Measurements from ENCODE around the gene SAMD11. TPM values are rescaled to one million over a fixed set of nuclear protein-coding genes. Genes with fewer than 3 reads are reported as not detected.

Gene SAMD11
- polyA plus RNA-seq, 2 of the 4 experiments (the other 2 are of a cell fraction) = 22.4 to 52.8 TPM

- CTCF ChIA-PET = interaction anchor here (3.7 kb wide), 1 partner anchor 16 kb away, joined by 37 read pairs; no protein-coding TSS in a partner anchor
- H3K9me3 ChIP-seq = no peaks in the 10 kb centered on the region
- H3K4me1 ChIP-seq = peaks cover 57% of the 10 kb centered on the region
- peak in 1 of 2 experiments; percentile 16; a peak in 2 of 5 replicates for TF ChIP-seq JUN (IDR thresholded peaks at IDR 0.05)
- TF ChIP-seq EP300 (IDR thresholded peaks at IDR 0.05) = no peak
- H3K27ac ChIP-seq = peak overlapping the region; percentile 95 to 97
- ATAC-seq (peak in 1 of 2 experiments; percentile 3; a peak in 1 of 6 replicates), DNase-seq (ENCODE audit: low read depth in 1 of 2, low spot score in 1 of 2) (no peak), FAIRE-seq (no peak)
- 0% methylated on average over 2 of the region's 98 CpGs for WGBS (ENCODE audit: missing lambda C conversion rate)
- H3K4me2 ChIP-seq = peak overlapping the region; percentile 97
- H3K4me3 ChIP-seq = peak overlapping the region; percentile 84
- POLR2A ChIA-PET = no interaction called here
Observed at GRCh38 chr1:923991-924655, 400 bp downstream of the SAMD11 start.

- H3K4me3 ChIP-seq = peak overlapping the region; percentile 84
- peak overlapping the region; percentile 95 to 97 for H3K27ac ChIP-seq
- DNase-seq (ENCODE audit: low read depth in 1 of 2, low spot score in 1 of 2) (peak in 1 of 2 experiments; percentile 71), FAIRE-seq (no peak), ATAC-seq (peak; percentile 8 to 30)
- TF ChIP-seq JUN (IDR thresholded peaks at IDR 0.05) (peak in 1 of 2 experiments; percentile 64; a peak in 3 of 5 replicates), NPAS2 (CRISPR knock-in tag; IDR thresholded peaks at IDR 0.05; ENCODE audit: borderline replicate concordance) (no peak), RAD21 (conservative IDR thresholded peaks at IDR 0.05 in 1 of 2, IDR thresholded peaks at IDR 0.05 in 1 of 2) (peak in 1 of 2 experiments; percentile 33; a peak in 1 of 5 replicates), RNF2 (IDR thresholded peaks at IDR 0.05; ENCODE audit: borderline replicate concordance, low read depth) (0 out of 2 replicates have a peak, but pooled peaks have one; percentile 66), HOXA7 (CRISPR knock-in tag; IDR thresholded peaks at IDR 0.05) (no peak), CTCF (IDR thresholded peaks at IDR 0.05) (peak; percentile 22; the same call in 1 of the 3 replicates), CEBPB (IDR thresholded peaks at IDR 0.05) (no peak), MAX (IDR thresholded peaks at IDR 0.05) (peak; percentile 42; the same call in 1 of the 2 replicates), E2F6 (IDR thresholded peaks at IDR 0.05; ENCODE audit: borderline replicate concordance, low read depth) (peak; percentile 51; the same call in 1 of the 2 replicates)
- H3K9me3 ChIP-seq = no peaks in the 10 kb centered on the region
- WGBS (ENCODE audit: missing lambda C conversion rate) = 4% methylated on average over 21 of the region's 120 CpGs
- peaks cover 55% of the 10 kb centered on the region for H3K4me1 ChIP-seq
- POLR2A ChIA-PET = no interaction called here
- CTCF ChIA-PET = interaction anchor here (3.7 kb wide), 1 partner anchor 15 kb away, joined by 37 read pairs; no protein-coding TSS in a partner anchor
- peak overlapping the region; percentile 97 for H3K4me2 ChIP-seq
Observed at GRCh38 chr1:924656-925560, 1.2 kb downstream of the SAMD11 start.

- peak overlapping the region; percentile 97 for H3K4me2 ChIP-seq
- POLR2A ChIA-PET = no interaction called here
- FAIRE-seq = no peak
- TF ChIP-seq NPAS2 (CRISPR knock-in tag; IDR thresholded peaks at IDR 0.05; ENCODE audit: borderline replicate concordance) (no peak), JUNB (IDR thresholded peaks at IDR 0.05) (no peak), POLR2A (IDR thresholded peaks at IDR 0.05; ENCODE audit: low read length) (peak; percentile 49)
- peak overlapping the region; percentile 95 to 97 for H3K27ac ChIP-seq
- peak; percentile 31 to 55; a peak in 4 of 6 replicates for ATAC-seq
- no peaks in the 10 kb centered on the region for H3K9me3 ChIP-seq
- DNase-seq (ENCODE audit: low read depth in 1 of 2, low spot score in 1 of 2) = peak in 1 of 2 experiments; percentile 64
- WGBS (ENCODE audit: missing lambda C conversion rate) = 72% methylated on average over 13 of the region's 65 CpGs
- H3K4me1 ChIP-seq = peaks cover 46% of the 10 kb centered on the region
- CTCF ChIA-PET = interaction anchor here (1.4 to 6.9 kb wide), 2 partner anchors 16 to 21 kb away, joined by 5 to 84 read pairs; no protein-coding TSS in a partner anchor
- peak overlapping the region; percentile 84 for H3K4me3 ChIP-seq
Observed at GRCh38 chr1:925561-926421, 2.1 kb downstream of the SAMD11 start.
